HEK293 (cell line): ENCODE measurements around the gene DYNC1I1.

ENCODE experiments used
- ZBTB21 ChIP-seq: fragments of 450-650 bp; formaldehyde crosslinking; IDR thresholded peaks from 2 replicates; pipeline ENCODE4 v1.5.1; 2017; ENCODE audit warnings: missing biosample characterization, missing genetic modification characterization
- ZFP41 ChIP-seq: fragments of 450-650 bp; formaldehyde crosslinking; IDR thresholded peaks from 2 replicates; pipeline ENCODE4 v1.5.1; 2016; ENCODE audit warnings: missing biosample characterization, missing genetic modification characterization, borderline replicate concordance
- ZNF146 ChIP-seq: fragments of 450-650 bp; formaldehyde crosslinking; IDR thresholded peaks from 2 replicates; pipeline ENCODE4 v1.5.1; 2016; ENCODE audit warnings: missing biosample characterization, missing genetic modification characterization
- ZNF324 ChIP-seq: fragments of 450-650 bp; formaldehyde crosslinking; IDR thresholded peaks from 2 replicates; pipeline ENCODE4 v1.5.1; 2016; ENCODE audit warnings: missing biosample characterization, missing genetic modification characterization
- ZNF560 ChIP-seq: fragments of 450-650 bp; formaldehyde crosslinking; IDR thresholded peaks from 2 replicates; pipeline ENCODE4 v1.5.1; 2017; ENCODE audit warnings: missing biosample characterization, missing genetic modification characterization, borderline replicate concordance
- TF ChIP-seq, protein P1 (sequence below): fragments of 450-650 bp; formaldehyde crosslinking; IDR thresholded peaks from 2 replicates; pipeline ENCODE4 v1.5.1; 2016; ENCODE audit warnings: missing biosample characterization, missing genetic modification characterization

DNA sequence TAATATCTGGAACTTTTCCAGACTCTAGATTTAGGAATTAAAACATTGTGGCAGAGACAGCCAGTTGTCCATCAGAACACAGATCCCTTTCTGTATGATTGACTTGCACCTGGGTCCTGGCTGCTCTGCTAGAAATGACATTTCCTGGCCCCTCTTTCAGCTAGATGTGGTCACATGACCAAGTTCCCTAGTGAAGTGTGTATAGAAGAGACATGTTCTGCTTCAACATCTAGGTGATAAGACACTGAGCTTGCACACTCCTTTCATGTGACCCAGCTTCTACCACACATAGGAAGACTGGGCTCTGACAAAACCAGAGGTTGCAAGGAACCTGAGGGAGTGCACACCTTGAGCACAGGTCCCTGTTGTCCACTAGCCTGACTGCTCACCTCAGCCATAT is 22.8 kb upstream of the DYNC1I1 start:
- TF ChIP-seq ZNF146 (tag by site-specific recombination): no peak
- TF ChIP-seq, protein P1, sequence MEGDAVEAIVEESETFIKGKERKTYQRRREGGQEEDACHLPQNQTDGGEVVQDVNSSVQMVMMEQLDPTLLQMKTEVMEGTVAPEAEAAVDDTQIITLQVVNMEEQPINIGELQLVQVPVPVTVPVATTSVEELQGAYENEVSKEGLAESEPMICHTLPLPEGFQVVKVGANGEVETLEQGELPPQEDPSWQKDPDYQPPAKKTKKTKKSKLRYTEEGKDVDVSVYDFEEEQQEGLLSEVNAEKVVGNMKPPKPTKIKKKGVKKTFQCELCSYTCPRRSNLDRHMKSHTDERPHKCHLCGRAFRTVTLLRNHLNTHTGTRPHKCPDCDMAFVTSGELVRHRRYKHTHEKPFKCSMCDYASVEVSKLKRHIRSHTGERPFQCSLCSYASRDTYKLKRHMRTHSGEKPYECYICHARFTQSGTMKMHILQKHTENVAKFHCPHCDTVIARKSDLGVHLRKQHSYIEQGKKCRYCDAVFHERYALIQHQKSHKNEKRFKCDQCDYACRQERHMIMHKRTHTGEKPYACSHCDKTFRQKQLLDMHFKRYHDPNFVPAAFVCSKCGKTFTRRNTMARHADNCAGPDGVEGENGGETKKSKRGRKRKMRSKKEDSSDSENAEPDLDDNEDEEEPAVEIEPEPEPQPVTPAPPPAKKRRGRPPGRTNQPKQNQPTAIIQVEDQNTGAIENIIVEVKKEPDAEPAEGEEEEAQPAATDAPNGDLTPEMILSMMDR (tag by site-specific recombination): no peak
- TF ChIP-seq ZBTB21 (tag by site-specific recombination): no peak
- TF ChIP-seq ZNF560 (tag by site-specific recombination): no peak
- TF ChIP-seq ZNF324: no peak
- no peak for TF ChIP-seq ZFP41 (tag by site-specific recombination)
